Stimulated activated CD8-positive, alpha-beta memory T cell treated with anti-CD3 and anti-CD28 coated beads, Interleukin-4, amount 100 ng/mL, for 48 hours (primary cell): Measurements from ENCODE around the gene CCNY.

Source experiments
- DNase-seq: peaks from one replicate; pipeline ENCODE4 v3.0.0-alpha.2; 2020

The CCNY gene

DNA sequence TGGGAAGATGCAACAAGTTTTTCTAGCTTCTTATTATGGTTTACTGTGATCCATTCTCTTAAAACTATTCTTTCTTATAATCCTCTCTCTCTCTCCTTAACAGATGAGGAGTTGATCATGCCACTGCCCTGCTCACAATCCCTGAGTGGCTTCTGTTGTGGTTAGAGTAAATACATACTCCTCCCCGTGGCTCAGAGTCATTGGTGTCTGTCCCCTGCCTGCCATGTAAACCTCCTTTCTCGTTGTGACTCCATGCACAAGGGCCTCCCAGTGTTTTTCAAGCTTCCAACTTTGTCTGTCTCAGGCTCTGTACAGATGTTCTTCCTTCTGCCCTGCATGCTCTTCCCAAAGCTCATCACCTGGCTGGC is 20.4 kb downstream of the CCNY start:
- peak; percentile 48 for DNase-seq

DNA sequence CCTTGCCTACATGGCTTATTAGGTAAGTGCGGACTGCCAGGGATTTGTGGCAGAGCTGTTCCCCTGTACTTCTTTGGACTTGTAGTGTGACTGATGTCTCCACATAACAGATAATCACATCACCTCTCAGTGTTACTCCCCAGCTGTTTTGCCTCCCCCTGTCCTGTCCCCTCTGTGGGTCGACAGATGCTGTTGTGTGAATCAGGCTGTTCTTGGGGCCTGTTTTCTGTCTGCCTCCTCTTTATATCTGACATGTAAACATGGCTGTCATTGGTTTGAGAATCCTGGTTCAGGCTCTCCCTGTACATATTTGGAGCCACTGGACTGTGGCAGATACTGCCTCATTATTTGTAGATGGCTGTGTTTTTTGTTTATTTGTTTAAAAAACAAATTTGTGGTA is 22.7 kb downstream of the CCNY start:
- DNase-seq: no peak

DNA sequence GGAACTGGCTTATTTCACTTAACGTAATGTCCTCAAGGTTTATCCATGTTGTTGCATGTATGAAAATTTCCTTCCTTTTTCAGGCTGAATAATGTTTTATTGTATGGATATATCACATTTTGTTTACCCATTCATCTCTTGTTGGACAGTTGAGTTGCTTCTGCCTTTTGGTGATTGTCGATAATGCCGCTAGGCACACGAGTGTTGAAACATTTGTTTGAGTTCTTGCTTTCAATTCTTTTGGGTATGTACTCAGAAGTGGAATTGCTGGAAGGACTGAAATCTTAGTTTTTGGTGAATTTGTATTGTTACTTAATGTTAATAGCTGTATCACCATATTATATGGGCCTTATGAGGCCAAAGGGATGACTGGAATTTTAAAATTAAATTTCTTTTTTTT is 23.6 kb downstream of the CCNY start:
- DNase-seq: no peak

DNA sequence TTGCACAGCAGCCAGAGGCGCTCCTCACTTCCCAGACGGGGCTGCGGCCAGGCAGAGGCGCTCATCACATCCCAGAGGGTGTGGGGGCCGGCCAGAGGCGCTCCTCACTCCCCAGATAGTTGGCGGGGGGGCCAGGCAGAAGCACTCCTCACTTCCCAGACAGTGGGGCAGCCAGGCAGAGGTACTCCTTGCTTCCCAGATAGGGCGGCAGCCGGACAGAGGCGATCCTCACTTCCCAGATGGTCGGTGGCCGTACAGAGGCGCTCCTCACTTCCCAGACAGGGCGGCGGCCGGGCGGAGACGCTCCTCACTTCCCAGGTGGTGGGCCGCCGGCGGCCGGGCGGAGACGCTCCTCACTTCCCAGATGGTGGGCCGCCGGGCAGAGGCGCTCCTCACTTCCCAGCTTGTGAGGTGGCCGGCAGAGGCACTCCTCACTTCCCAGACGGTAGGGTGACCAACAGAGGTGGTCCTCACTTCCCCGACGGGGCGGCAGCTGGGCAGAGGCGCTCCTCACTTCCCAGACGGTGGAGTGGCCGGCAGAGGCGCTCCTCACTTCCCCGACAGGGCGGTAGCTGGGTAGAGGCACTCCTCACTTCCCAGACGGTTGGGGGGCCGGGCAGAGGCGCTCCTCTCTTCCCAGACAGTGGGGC is 26.5 kb downstream of the CCNY start:
- no peak for DNase-seq

DNA sequence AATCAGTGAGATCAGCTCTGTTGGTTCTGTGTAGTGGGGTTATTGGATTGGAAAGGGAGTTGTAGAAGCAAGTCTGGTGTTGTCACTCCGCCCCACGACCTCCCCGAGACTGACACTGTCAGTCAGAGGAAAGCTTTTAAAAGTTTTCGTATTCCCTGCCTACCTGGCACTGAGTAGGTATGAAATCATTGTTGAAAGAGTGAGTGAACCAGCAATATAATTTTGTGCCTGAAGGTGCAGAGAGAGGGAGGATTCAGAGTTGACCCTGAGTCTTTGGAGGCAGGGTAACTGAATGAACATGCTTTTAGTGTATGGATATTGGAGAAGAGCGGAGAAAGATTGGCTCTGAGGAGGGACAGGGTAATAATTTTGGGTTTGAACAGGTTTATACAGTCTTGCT is 27.3 kb downstream of the CCNY start:
- no peak for DNase-seq

DNA sequence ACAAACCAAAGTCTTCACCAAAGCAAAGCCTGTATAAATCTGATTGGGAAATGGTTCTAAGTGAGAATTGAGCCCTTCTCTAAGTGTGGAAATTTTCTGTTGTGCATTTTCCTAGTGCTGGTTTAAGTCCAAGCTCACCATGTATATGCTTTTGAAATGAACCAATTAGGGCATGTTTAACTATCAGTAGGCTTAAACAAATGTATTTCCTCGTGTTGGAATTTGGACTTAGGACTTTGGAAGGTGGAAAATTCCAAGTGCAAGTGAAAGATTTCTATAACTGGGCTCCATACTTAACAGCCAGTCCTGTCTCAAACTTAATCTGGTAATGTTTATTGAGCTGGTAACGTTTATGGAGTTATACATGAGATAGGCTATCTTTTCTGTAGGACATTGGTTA is 28.5 kb downstream of the CCNY start:
- DNase-seq: no peak

DNA sequence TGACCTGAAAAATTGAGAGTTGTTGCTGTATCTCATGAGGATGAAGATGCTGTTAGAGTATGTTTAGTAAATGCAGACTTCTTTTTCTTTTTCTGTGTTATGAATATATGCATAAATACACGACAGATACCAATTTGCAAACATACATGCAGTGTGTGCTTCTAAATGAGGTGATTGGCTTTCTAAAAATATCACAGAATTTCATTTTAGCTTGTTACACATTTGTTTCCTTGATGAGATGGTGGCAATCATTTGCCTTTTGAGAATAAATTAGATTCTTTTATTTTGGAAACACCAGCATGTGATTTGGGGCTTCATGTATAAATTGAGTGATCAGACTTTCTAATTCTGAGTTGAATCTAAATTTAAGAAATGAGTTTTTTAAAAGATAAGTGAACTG is 29.7 kb downstream of the CCNY start:
- no peak for DNase-seq

DNA sequence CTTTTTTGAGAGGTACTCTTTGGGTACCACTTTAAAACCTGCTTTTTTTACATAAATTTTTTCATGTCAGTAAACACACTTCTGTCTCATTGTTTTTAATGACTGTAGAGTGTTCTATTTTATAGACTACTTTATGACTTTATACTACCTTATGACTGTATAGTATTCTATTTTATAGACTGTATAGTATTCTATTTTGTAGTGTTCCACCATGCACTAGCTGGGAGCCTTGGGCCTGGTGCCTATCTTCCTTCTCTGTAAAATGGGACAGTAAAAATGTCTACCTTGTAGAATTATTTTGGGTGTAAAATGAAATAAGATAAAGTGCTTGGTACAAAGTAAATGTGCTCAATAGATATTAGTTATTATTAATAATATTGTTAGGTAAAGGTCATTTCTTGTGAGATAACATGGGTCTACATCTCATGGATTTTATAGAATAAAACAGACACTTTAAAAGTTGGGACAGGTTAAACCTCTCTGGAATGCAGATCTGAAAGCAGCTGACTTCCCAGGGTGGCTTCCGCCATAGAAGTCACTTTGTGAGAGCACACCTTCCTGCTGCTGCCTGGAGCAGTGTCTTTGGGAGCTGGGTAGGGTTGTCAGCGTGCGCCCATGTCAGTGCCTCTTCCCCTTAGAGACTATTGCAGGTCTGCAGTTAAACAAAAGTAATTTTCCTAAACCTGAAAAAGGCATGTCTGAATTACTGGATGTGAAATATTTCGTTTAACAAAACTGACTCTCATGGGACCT is 31.0 kb downstream of the CCNY start:
- DNase-seq: no peak

DNA sequence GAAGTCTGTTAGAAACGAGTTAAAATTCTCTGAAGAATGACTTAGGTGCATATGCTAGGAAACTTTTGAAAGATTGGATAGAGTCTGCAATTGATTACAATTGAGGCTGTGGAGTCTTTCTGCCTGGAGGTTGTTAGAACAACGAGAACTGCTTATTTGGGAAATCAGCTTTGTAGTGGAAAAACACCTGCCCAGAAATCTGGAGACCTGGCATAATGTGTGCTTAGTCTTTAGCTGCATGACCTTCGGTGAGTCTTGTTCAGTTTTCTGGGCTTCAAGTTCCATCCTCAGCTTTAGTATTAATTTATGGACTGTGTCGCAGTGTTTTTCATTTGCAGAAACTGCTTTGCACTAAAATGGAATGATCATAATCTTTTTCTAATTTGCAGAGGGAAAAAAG is 31.7 kb downstream of the CCNY start:
- no peak for DNase-seq

DNA sequence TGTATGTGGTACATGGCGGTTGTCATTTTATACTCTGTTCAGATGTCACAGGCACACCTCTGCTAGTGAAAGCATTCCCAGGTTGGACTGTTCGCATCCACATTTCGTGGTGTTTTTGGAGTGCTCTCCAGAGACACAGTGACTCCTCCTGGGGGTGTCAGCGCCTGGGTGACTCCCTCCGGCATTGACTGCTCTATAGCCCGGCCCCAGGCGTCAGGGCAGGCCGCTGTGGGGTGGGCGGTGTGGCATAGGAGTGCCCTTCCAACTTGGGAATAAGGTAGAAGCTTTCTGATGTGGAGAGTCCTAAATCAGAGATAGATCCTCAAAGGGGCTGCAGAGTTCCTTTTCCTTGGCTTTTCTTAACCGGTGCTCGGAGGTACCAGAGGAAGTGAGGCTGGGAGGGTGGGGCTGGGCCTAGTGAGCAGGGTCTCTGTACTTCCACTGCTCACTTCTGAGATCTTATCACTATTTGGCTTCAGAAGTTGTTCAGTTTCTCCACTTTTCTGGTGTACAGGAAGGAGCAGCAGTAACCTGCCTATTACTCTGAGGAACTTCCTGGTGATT is 32.3 kb downstream of the CCNY start:
- no peak for DNase-seq

DNA sequence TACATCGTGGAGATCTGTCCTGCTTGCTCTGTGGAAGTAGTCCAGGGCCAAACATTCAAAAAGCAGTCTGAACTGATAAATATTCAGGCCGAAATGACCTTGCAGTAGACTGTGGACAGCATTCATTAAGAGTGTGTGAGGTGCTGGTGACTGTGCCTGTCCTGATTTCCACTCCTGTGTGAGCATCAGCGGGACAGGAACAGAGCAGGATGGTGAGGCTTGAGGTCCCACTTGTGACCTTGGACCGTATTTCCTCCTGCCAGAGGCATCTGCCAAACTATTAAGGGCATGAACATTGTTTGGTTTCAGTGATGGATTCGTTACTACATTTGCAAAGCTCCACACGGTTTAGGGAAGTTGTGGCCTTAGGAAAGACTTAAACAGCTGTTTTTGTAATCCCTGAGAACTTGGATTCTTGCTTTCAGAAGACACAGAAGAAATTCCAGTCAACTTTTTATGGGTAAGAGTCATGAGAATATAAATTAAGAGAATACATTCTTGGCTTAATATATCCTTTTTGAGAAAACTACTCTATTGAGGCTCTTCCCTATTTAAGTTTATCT is 32.8 kb downstream of the CCNY start:
- DNase-seq: no peak

DNA sequence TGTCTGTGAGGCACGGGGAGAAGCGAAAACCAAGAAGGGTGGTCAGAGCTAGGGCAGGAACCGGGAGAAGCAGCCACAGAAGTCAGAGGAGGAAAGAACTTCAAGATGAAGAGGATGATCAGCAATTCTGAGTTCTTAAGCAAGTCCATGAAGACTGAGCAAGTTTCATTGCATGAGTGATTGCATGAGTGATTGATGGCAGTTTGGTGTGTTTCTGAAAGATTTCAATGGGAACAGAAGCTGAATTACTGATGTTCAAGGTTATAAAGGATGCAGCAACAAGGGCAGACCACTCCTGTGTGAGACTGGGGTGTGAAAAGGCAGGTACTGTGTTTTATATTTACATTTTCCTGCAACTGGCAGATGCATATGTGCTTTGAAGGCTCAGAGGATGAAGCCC is 35.4 kb downstream of the CCNY start:
- DNase-seq: no peak

DNA sequence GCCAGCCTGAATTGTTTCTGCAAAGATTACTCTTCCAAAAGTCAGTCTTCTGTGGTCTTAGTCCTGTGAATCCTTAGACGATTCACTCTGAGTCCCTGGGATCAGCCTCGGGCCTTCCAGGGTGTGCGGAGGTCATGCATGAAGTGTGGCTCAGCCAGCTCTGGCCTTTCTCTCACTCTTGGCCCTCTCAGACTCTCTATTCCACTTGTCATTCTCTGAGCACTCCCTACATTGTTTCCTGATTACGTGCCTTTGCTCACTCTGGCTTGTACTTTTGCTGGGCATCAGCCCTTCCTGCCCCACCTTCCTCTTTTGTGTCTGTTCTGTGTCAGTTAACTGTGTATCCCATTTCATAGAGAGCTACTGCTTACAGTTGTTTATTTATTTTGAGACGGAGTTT is 36.0 kb downstream of the CCNY start:
- no peak for DNase-seq

DNA sequence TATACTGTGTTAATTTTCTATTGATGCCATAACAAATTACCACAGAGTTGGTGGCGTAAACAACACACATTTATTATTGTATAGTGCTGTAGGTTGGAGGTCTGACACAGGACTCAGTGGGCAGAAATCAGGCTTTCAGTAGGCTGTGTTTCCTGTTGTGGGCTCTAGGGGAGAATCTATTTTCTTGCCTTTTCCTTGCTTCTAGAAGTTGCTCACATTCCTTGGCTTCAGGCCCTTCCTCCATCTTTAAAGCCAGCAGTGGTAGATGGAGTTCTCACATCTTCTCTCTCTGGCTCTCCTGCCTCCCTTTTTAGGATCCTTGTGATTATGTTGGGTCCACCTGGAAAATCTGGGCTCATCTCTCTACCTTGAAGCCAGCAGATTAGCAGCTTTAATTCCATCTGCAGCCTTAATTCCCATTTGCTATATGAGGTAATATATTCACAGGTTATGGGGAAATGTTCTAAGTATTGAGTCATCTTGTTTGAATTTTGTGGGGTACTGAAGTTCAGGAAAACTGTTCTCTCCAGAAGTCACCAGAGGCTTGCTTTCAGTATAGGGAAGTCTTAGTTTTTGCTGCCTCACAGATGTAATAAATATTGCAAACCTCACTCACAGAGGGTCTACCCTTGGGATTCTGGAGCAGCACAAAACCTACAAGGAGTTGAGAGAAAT is 38.9 kb downstream of the CCNY start:
- DNase-seq: no peak

DNA sequence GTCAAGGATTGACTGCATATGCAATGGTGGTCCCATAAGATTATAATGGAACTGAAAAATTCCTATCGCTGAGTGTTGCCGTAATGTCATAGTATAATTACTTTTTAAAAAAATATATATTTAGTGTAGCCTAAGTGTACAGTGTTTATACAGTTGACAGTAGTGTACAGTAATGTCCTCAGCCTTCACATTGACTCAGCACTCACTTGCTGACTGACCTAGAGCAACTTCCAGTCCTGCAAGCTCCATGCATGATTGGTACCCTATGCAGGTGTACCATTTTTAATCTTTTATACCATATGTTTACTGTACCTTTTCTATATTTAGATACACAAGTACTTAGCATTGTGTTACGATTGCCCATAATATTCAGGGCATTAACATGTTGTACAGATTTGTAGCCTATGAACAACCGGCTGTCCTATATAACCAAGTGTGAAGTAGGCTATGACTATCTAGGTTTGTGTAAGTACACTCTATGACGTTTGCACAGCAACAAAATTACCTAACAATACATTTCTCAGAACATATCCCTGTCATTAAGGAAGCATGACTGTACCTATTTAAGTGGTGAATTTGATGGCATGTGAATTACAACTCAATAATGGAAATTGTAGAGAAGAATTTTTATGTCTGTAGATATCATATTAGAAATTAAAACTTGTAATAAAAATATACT is 40.9 kb downstream of the CCNY start:
- no peak for DNase-seq

DNA sequence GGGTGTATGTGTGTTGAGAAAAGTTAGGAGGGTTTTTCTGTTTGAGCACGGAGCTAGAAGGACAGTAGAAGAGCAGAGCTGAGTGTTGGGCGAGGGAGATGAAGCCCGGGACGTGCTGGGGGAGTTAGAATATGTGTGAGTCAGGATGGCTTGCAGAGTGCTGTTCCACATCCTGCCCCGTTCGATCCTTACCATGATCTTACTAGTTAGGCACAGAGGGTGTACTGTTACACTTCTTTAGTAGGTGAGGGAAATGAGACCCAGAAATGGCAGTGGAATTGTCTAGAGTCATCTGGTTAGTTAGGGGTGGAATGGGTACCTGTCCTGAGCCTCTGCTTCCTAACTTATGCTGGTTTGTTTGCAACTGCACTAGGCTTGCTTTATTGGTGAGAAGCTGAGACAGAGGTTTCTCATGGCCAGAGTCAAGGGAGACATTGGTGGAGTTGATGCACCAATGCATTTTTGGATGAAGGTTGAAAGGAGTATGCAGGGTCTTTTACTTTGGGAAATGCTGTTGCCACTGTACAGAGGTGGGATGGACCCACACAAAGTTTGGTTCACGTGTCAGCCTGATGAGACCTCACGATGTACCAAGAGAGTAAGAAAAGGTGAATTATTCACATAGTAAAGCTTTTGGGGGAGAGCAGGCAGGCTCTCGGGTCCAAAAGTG is 42.4 kb downstream of the CCNY start:
- DNase-seq: no peak

DNA sequence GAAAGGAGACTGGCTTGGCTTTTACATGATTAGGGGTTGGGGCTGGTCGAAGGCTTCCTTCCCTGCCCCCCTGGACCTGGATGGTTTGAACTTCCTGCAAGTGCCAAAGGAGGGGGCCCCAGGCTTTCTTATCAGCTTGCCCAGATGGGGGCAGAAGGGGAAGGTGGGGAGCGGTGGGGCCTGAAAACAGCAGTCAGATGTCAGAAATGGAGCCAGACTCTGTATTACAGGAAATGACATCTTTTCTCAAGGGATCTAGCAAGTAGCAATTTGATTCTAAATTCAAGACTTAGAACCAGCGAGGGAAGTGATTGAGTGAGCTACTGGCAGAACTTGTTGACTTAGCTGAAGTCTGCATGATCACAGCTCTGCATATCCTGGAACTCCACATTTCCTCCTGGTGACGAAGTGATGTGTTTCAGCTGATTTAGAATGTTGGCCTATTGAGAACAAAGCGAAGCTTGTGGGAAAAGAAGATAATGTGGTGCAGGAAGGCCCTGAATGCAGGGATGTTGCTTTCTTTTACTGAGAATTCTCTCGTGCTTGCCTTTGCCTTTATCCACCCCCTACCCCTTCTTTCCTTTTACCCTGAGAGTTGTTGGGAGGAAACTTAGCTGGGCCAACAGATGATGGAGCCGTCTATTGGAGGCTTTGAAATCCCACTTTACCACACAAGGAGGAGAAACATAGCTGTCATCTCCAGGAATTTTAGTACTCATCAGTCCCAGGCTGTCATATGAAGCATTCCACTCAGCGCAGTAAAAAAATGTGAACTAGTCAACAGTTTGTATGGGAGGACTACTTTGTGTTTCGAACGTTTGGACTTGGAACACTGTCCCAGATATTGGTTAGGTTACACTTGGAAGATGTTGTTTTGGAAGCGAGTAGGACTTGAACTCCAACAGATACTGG is 43.2 kb downstream of the CCNY start:
- peak; percentile 33 for DNase-seq

DNA sequence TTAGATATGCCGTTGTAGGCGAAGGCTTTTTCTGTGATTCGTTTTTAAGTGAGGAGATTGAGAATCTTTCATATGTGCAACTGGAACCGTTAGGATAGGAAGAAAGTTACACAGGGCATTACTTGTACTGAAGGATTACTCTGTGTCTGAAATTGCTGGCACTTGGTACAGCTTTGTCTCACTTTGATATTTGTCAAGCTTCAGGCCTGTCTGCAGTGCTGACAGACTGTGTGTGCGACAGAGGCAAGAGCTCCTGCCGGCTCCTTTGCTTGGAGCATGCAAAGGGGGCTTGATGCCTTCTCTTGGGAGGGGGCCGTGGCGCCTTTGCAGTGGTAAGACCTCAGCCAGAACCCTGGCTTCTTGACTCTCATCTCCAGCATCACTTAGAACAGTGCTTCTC is 45.8 kb downstream of the CCNY start:
- no peak for DNase-seq

DNA sequence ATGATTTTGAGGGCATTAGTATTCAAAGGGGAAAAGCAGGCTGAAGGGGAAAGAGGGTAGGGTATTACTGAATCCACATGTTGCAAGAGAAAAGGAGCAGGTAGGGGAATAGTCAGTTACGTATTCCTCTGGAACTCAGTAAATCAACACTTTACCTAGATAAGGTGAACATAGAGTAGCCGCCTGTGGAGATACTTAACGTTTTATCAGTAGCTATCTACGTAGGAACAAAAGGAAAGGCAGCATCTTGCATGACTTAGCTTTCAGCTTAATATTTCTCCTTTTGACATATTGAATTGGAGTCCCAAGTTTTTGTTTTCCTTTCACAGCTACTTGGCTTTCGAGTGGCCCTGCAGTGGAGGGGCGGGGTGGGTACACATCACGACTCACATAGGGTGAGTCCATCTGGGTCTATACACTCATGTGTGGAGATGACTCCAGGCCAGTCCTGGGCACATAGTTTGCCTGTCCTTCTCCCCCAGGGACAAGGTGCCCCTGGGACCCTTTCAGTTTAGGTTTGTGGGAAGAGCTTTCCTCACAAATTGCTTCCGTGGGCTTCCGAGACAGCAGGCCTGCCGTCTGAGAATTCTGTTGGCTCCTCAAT is 48.1 kb downstream of the CCNY start:
- no peak for DNase-seq

DNA sequence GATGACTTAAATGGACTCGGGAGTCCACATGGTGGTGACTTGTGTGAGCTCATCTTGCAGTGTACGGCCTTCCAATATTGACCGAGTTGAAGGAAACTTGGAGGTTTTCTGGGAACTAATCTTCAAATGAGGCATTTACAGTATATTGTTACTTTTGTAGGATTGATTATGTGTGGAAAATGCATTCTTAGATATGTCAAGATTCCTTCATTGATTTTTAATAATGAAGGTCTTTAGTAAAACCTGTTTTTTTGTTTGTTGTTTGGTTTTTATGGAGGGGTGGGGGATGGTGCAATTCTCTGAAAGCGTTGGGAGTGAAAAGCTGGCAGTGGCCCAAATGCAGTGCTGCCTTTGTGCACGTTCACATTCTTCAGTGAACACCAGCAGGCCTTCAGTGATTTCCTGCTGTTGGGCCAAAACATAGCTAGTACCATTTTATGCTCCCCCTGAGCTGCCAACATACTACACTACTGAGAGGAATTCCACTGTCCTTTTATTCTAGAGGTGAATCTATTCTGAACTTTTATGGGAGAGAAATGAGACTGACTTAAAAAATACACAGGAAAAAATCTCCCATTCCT is 50.4 kb downstream of the CCNY start:
- DNase-seq: no peak

DNA sequence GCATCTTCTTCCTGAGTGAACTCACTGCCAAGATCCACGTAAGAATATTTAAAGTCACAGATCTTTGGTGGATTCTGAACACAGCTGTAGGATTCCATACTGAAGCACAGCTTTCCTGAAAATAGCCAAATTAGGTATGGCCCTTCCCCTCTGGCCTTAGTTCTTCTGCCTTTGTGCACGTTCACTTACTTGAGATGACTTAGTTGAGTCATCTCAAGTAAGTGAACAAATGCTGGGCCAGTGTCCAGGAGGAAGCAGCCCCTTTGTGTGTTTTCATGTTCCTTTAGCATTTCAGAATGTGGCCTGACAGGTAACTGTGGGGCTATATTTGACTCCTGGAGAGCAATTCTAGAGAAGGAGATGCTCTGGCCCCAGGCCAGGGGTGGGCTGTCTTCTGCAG is 51.5 kb downstream of the CCNY start:
- DNase-seq: no peak
